ENCODE results near the gene BLOC1S5. TPM values are rescaled to one million over a fixed set of nuclear protein-coding genes. Genes with fewer than 3 reads are reported as not detected.
"Not testable (repeated sequence)": the region's sequence is repeated elsewhere in the genome, so short reads cannot be mapped to it uniquely, and the experiment has no call there.

BLOC1S5 gene
- total RNA-seq, 1 donor from 2014 or later = 19.7 TPM

DNA sequence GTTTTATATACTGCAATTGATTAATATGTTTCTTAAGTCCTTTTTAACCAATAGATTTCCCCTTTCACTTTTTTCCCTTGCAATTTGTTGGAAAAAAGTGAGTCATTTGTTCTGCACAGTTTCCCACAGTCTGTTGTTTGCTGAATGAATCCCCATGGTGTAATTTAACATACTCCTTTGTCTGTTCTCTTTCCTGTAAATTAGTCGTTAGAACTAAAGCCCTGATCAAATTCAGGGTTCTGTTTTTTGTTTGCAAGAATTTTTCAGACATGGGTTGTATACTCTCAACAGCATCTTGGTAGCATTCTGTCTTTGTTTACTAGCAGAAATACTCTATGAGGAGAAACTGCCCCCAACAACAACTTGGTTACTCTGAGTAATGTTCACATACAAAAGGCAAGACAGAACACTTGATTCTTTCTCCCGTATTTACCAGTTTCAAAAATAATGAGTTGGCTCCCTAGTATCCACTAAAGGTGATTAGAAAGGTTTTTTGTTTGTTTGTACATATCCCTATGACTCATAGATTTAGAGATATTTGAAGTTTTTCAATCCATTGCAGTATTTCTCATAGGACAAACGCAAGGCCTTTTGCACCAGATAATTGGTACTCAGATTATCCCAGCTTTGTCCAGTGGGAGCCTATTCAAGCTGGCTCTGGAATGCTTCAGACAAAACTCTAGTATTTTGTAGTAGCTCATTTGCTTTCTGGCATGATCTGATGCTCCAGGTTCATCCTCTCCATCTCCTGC lies 16.5 kb downstream of the BLOC1S5 start:
- H3K9me3 Mint-ChIP-seq = peaks cover 18% of the 10 kb centered on the region
- DNase-seq (ENCODE audit: low spot score in 2 of 2, unreplicated experiment in 2 of 2) = no peak
- H3K4me1 Mint-ChIP-seq = no peaks in the 10 kb centered on the region
- H3K36me3 Mint-ChIP-seq = peaks cover 55% of the 10 kb centered on the region
- no peaks in the 10 kb centered on the region for H3K27me3 Mint-ChIP-seq (ENCODE audit: low read depth)
- TF ChIP-seq CTCF (IDR thresholded peaks at IDR 0.05; ENCODE audit: unreplicated experiment) = no peak
- no peak overlapping the region for H3K4me3 Mint-ChIP-seq
- H3K27ac Mint-ChIP-seq = no peak overlapping the region

- H3K36me3 Mint-ChIP-seq = peaks cover 53% of the 10 kb centered on the region
- DNase-seq (ENCODE audit: low spot score in 2 of 2, unreplicated experiment in 2 of 2); H3K27me3 Mint-ChIP-seq (ENCODE audit: low read depth); H3K27ac Mint-ChIP-seq; H3K4me3 Mint-ChIP-seq; H3K4me1 Mint-ChIP-seq: not testable (repeated sequence)
- H3K9me3 Mint-ChIP-seq = peaks cover 15% of the 10 kb centered on the region
Measured at GRCh38 chr6:8045769-8046168, 18.4 kb downstream of the BLOC1S5 start.

- Mint-ChIP-seq H3K9me3 (peaks cover 22% of the 10 kb centered on the region), H3K4me3 (no peak overlapping the region), H3K27me3 (ENCODE audit: low read depth) (no peaks in the 10 kb centered on the region), H3K4me1 (no peaks in the 10 kb centered on the region), H3K36me3 (peaks cover 63% of the 10 kb centered on the region), H3K27ac (no peak overlapping the region)
- DNase-seq (ENCODE audit: low spot score in 2 of 2, unreplicated experiment in 2 of 2) = no peak
- no peak for TF ChIP-seq CTCF (IDR thresholded peaks at IDR 0.05; ENCODE audit: unreplicated experiment)
Measured at GRCh38 chr6:8043221-8043620, 21.0 kb downstream of the BLOC1S5 start.

DNA sequence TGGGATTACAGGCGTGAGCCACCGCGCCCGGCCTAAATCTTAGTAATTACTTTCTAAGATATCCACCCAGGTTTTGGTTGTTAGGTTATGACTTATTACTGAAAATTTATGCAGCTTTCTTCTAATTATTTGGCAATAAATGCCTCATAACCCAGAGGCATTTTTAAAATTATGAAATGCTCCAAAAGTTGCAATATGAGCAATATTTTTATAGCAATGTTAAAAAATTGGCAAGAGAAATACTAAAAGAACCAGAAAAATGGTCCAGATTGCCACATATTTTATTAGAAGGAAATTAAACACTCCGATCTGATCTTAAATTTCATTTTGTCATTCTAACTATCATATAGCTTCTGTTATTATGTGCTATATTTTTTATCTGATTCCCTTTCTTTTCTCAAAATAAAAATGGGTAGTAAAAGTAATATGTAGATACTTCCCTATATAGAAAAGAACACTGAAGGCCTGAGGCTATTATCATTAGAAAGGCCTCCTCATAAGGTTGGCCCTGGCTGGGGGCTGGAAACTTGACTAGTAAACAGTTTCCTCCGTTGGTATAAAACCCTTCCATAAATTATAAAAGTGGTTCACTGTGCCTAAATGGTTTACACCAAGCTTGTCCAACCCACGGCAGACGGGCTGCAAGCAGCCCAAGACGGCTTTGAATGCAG lies 22.1 kb downstream of the BLOC1S5 start:
- Mint-ChIP-seq H3K4me1 (no peaks in the 10 kb centered on the region), H3K27ac (no peak overlapping the region), H3K36me3 (peaks cover 62% of the 10 kb centered on the region), H3K9me3 (peaks cover 30% of the 10 kb centered on the region), H3K4me3 (no peak overlapping the region), H3K27me3 (ENCODE audit: low read depth) (no peaks in the 10 kb centered on the region)
- no peak for TF ChIP-seq CTCF (IDR thresholded peaks at IDR 0.05; ENCODE audit: unreplicated experiment)
- DNase-seq (ENCODE audit: low spot score in 2 of 2, unreplicated experiment in 2 of 2) = no peak

- H3K4me3 Mint-ChIP-seq; H3K27me3 Mint-ChIP-seq (ENCODE audit: low read depth); H3K27ac Mint-ChIP-seq; H3K4me1 Mint-ChIP-seq; DNase-seq (ENCODE audit: low spot score in 2 of 2, unreplicated experiment in 2 of 2): not testable (repeated sequence)
- H3K9me3 Mint-ChIP-seq = peaks cover 57% of the 10 kb centered on the region
- H3K36me3 Mint-ChIP-seq = peaks cover 66% of the 10 kb centered on the region
Measured at GRCh38 chr6:8034107-8034506, 30.1 kb downstream of the BLOC1S5 start.

DNA sequence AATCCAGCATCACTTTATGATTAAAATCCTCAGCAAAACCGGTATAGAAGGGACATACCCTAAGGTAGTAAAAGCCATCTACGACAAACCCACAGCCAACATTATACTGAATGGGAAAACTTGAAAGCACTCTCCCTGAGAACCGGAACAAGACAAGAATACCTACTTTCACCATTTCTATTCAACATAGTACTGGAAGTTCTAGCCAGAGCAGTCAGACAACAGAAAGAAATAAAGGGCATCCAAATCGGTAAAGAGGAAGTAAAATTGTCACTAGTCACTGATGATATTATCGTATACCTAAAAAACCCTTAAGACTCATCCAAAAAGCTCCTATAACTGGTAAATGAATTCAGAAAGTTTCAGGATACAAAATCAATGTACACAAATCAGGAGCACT lies 33.3 kb downstream of the BLOC1S5 start:
- Mint-ChIP-seq H3K27ac (no peak overlapping the region), H3K4me3 (no peak overlapping the region), H3K27me3 (ENCODE audit: low read depth) (no peaks in the 10 kb centered on the region), H3K9me3 (peaks cover 32% of the 10 kb centered on the region), H3K36me3 (peaks cover 43% of the 10 kb centered on the region), H3K4me1 (peaks cover 29% of the 10 kb centered on the region)
- DNase-seq (ENCODE audit: low spot score in 2 of 2, unreplicated experiment in 2 of 2) = no peak
- TF ChIP-seq CTCF (IDR thresholded peaks at IDR 0.05; ENCODE audit: unreplicated experiment) = no peak
